MCF 10A (cell line): ENCODE data around the gene HOXC5. TPM values are rescaled to one million over a fixed set of nuclear protein-coding genes. Genes with fewer than 3 reads are reported as not detected.

Experiments
- BruUV-seq: library from RNA; stranded (reverse); fragments of 400-500 nt; replicated peaks from 2 replicates; lab custom pipeline; 2021; lab: Mats Ljungman, UMichigan
- CTCF ChIA-PET: fragments of 300-600 bp; sonication (Branson Sonifier 250); formaldehyde crosslinking; extraction: SDS; loops from one replicate; lab custom pipeline; 2021; ENCODE audit warnings: antibody characterized with exemption, inconsistent platforms; lab: Yijun Ruan, JAX
- POLR2A ChIA-PET: fragments of 300-600, 350-650 bp; sonication (Branson Sonifier 250); formaldehyde crosslinking; extraction: SDS; loops from one replicate; lab custom pipeline; 2020; ENCODE audit warnings: antibody characterized with exemption, inconsistent platforms; lab: Yijun Ruan, JAX
- DNase-seq: peaks from one replicate; pipeline ENCODE4 v3.0.0-alpha.2; 2018; ENCODE audit not compliant: unreplicated experiment
- H3K27ac Mint-ChIP-seq: one replicate; pipeline ENCODE4 v1.8.0; 2022; ENCODE audit warnings: mild to moderate bottlenecking, low read depth, mixed read lengths; ENCODE audit not compliant: unreplicated experiment
- H3K27me3 Mint-ChIP-seq: one replicate; pipeline ENCODE4 v1.8.0; 2022; ENCODE audit warnings: mixed read lengths; ENCODE audit not compliant: insufficient read depth, unreplicated experiment
- H3K36me3 Mint-ChIP-seq: one replicate; pipeline ENCODE4 v1.8.0; 2022; ENCODE audit warnings: mild to moderate bottlenecking, moderate library complexity, mixed read lengths; ENCODE audit not compliant: insufficient read depth, unreplicated experiment
- H3K4me1 Mint-ChIP-seq: one replicate; pipeline ENCODE4 v1.8.0; 2022; ENCODE audit warnings: mixed read lengths; ENCODE audit not compliant: insufficient read depth, unreplicated experiment
- H3K4me3 Mint-ChIP-seq: one replicate; pipeline ENCODE4 v1.8.0; 2022; ENCODE audit warnings: mild to moderate bottlenecking, moderate library complexity, mixed read lengths; ENCODE audit not compliant: unreplicated experiment
- H3K9me3 Mint-ChIP-seq: one replicate; pipeline ENCODE4 v1.8.0; 2022; ENCODE audit warnings: mixed read lengths; ENCODE audit not compliant: unreplicated experiment
- CTCF ChIP-seq: fragments of 200-600 bp; IDR thresholded peaks from one replicate; pipeline ENCODE4 v1.8.0; 2022; ENCODE audit warnings: antibody characterized with exemption, mild to moderate bottlenecking; ENCODE audit not compliant: unreplicated experiment
- intact Hi-C: fragments of 100-400 bp; cut with micrococcal nuclease; formaldehyde crosslinking; loops from 2 replicates; pipeline ENCODE4 v1.14.1; 2022
- total RNA-seq: library from RNA; stranded (reverse); gene quantifications from 2 replicates; pipeline ENCODE4 v1.2.3, GENCODE V29; 2022

HOXC5 gene
- total RNA-seq, 1 experiment from 2014 or later = not detected

GRCh38 chr12:54018468-54018984, 14.3 kb upstream of the HOXC5 start:
- Mint-ChIP-seq H3K4me1 (peaks cover 23% of the 10 kb centered on the region), H3K27ac (peak overlapping the region; percentile 98), H3K36me3 (no peaks in the 10 kb centered on the region), H3K9me3 (no peaks in the 10 kb centered on the region), H3K4me3 (peak overlapping the region; percentile 98), H3K27me3 (no peaks in the 10 kb centered on the region)
- intact Hi-C loops = no loop called here
- DNase-seq = peak; percentile 88
- TF ChIP-seq CTCF = no peak
- CTCF ChIA-PET = no interaction called here
- POLR2A ChIA-PET = interaction anchor here (0.7 to 3.9 kb wide), 10 partner anchors 10 to 291 kb away, joined by 3 to 37 read pairs (median 4); partner anchors contain the start of genes CALCOCO1, HNRNPA1, HOXC13 and HOXC6
- BruUV-seq = TSS peak; percentile 85

DNA sequence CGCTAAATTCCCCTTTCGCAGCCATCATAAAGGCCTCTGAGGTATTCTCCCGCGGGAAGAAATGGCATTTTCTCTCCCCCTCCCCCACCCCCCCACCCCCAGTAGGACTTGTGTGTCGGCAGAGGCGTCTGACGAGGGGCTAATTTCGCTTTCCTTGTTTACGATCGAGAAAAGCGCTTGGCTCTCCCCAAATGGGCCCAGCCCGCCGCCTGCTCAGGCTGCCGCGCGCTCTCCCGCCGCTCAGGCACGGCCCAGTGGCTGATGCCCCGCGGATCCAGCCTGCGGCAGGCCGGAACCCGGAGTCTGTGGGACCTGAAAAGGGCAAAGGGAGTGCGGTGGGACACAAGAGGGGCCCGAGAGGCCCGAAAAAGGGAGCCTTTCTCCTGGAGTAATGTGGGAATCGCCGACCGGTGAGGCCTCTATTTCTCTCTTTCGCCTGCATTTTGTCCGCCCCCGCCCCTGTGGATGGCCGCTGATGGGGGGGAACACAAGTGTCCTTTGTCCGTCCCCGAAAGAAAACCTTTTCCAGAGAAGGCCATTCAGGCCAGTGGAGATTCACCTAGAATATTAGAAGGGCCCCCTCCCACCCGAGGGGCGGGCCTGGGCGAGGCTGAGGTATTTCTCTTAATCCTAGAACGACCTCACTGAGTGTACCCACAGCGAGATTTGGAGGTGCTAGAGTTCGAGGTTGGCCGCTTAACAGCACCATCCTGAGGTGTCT, 13.6 kb upstream of the HOXC5 start:
- BruUV-seq = no TSS peak
- TF ChIP-seq CTCF = no peak
- ChIA-PET CTCF (no interaction called here), POLR2A (interaction anchor here (0.7 to 3.1 kb wide), 8 partner anchors 9 to 261 kb away, joined by 3 to 16 read pairs (median 3); partner anchors contain the start of genes HNRNPA1, HOXC13, HOXC6 and HOXC8)
- Mint-ChIP-seq H3K36me3 (no peaks in the 10 kb centered on the region), H3K27ac (peak overlapping the region; percentile 98), H3K27me3 (no peaks in the 10 kb centered on the region), H3K4me1 (peaks cover 18% of the 10 kb centered on the region), H3K9me3 (no peaks in the 10 kb centered on the region), H3K4me3 (peak overlapping the region; percentile 98)
- DNase-seq = peak; percentile 49
- intact Hi-C loops = no loop called here

DNA sequence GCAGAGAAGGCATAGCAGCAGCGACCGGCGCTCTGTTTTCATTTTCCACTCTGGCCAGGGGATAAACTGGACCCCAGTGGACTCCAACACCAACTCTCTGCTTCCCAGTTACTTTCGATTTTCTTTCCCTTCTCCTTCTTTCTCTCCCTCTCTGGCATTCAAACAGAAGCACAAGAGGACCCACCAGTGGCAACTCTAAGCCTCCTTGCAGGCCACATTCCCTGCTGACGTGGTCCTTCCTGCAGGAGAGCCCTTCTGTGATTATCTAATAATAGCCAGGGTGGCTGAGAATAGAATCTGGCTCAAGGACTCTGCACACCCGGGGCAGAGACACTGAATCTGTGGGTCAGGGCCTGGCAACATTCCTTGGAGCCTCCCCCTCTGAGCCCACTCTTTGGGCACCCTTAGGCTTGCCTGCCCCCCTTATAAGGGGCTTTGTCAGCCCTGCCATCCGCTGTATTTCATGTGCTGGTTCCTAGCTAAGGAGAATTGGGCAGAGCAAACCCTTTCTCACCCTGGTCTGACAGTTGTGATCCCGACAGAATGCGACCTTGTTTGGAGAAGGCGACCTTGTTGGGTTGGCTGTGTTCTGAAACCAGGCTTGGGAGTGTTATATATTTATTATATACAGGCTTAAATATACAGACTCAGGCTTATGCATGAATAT, 12.8 kb upstream of the HOXC5 start:
- no TSS peak for BruUV-seq
- peak; percentile 33 for DNase-seq
- H3K27ac Mint-ChIP-seq = peak overlapping the region; percentile 98

More for the DNA sequence above, 12.8 kb upstream of the HOXC5 start:
- ChIA-PET POLR2A (interaction anchor here (0.8 to 3.1 kb wide), 5 partner anchors 8 to 259 kb away, joined by 3 to 16 read pairs (median 4); partner anchors contain the start of genes HOXC6, HOXC8 and SMUG1), CTCF (interaction anchor here (0.7 to 5.6 kb wide), 3 partner anchors 170 to 352 kb away, joined by 3 to 38 read pairs (median 5); no protein-coding TSS in a partner anchor)
- intact Hi-C loops = no loop called here
- Mint-ChIP-seq H3K9me3 (no peaks in the 10 kb centered on the region), H3K36me3 (no peaks in the 10 kb centered on the region), H3K4me3 (peak overlapping the region; percentile 98), H3K4me1 (peaks cover 18% of the 10 kb centered on the region), H3K27me3 (no peaks in the 10 kb centered on the region)
- no peak for TF ChIP-seq CTCF
